Measurements from ENCODE around the gene SPEF1.

DNA sequence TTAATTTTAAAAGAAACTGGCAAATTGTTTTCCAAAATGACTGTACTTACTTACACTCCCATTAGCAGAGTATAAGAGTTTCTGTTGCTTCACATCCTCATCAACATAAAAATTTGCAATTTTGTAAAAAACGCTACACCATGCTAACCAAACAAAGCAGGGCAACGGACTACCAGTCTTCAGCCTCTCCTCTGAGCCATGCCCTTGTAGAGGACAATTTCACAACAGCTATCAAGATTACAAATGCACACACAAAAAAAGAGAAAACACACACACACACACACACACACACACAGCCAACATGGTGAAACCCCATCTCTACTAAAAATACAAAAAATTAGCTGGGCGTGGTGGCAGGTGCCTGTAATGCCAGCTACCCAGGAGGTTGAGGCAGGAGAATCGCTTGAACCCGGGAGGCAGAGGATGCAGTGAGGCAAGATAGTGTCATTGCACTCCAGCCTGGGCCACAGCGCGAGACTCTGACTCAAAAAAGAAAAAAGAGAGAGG lies 9.6 kb downstream of the SPEF1 start:
- TF ChIP-seq, protein P1, sequence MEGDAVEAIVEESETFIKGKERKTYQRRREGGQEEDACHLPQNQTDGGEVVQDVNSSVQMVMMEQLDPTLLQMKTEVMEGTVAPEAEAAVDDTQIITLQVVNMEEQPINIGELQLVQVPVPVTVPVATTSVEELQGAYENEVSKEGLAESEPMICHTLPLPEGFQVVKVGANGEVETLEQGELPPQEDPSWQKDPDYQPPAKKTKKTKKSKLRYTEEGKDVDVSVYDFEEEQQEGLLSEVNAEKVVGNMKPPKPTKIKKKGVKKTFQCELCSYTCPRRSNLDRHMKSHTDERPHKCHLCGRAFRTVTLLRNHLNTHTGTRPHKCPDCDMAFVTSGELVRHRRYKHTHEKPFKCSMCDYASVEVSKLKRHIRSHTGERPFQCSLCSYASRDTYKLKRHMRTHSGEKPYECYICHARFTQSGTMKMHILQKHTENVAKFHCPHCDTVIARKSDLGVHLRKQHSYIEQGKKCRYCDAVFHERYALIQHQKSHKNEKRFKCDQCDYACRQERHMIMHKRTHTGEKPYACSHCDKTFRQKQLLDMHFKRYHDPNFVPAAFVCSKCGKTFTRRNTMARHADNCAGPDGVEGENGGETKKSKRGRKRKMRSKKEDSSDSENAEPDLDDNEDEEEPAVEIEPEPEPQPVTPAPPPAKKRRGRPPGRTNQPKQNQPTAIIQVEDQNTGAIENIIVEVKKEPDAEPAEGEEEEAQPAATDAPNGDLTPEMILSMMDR (conservative IDR thresholded peaks at IDR 0.05; ENCODE audit: low read depth, low read length) = no peak
- TF ChIP-seq POLR2A (IDR thresholded peaks at IDR 0.05; ENCODE audit: low read depth, low read length) (no peak), FOS (IDR thresholded peaks at IDR 0.05; ENCODE audit: low read depth, low read length) (no peak), RCOR1 (IDR thresholded peaks at IDR 0.05; ENCODE audit: insufficient replicate concordance, low read length) (no peak), RAD21 (IDR thresholded peaks at IDR 0.05; ENCODE audit: low read length) (no peak), RFX5 (IDR thresholded peaks at IDR 0.05; ENCODE audit: low read depth, low read length) (no peak), SMC3 (IDR thresholded peaks at IDR 0.05; ENCODE audit: low read depth, low read length) (no peak), BHLHE40 (IDR thresholded peaks at IDR 0.05; ENCODE audit: low read depth, low read length) (no peak), CEBPB (IDR thresholded peaks at IDR 0.05; ENCODE audit: low read depth, low read length) (no peak), MAZ (IDR thresholded peaks at IDR 0.05; ENCODE audit: borderline replicate concordance, low read depth, low read length) (no peak)
- TF ChIP-seq, protein P2, sequence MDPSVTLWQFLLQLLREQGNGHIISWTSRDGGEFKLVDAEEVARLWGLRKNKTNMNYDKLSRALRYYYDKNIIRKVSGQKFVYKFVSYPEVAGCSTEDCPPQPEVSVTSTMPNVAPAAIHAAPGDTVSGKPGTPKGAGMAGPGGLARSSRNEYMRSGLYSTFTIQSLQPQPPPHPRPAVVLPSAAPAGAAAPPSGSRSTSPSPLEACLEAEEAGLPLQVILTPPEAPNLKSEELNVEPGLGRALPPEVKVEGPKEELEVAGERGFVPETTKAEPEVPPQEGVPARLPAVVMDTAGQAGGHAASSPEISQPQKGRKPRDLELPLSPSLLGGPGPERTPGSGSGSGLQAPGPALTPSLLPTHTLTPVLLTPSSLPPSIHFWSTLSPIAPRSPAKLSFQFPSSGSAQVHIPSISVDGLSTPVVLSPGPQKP (IDR thresholded peaks at IDR 0.05; ENCODE audit: borderline replicate concordance, low read depth, low read length) = no peak
- TF ChIP-seq, protein P3, sequence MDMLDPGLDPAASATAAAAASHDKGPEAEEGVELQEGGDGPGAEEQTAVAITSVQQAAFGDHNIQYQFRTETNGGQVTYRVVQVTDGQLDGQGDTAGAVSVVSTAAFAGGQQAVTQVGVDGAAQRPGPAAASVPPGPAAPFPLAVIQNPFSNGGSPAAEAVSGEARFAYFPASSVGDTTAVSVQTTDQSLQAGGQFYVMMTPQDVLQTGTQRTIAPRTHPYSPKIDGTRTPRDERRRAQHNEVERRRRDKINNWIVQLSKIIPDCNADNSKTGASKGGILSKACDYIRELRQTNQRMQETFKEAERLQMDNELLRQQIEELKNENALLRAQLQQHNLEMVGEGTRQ (IDR thresholded peaks at IDR 0.05; ENCODE audit: low read depth, low read length) = no peak

All from IMR-90 (cell line).